HEK293 (cell line): Measurements from ENCODE around the gene TMEM170B.

Experiments
- CTCF ChIA-PET: fragments of 350-600 bp; formaldehyde crosslinking; extraction: SDS; loops from one replicate; lab custom pipeline; 2021; ENCODE audit warnings: antibody characterized with exemption; lab: Yijun Ruan, JAX
- POLR2A ChIA-PET: fragments of 300-600 bp; formaldehyde crosslinking; extraction: SDS; loops from one replicate; lab custom pipeline; 2020; ENCODE audit warnings: antibody characterized with exemption, inconsistent platforms; lab: Yijun Ruan, JAX
- H3K27ac ChIP-seq: fragments of 200-500 bp; sonication (Bioruptor generic); 2 replicates; pipeline ENCODE4 v1.5.1; 2014; ENCODE audit warnings: low read depth, low read length, control low read depth, inconsistent platforms; ENCODE audit errors: extremely low read depth
- H3K36me3 ChIP-seq, 2 experiments: fragments of 200-500 bp in 1 of 2; sonication (Bioruptor generic) in 1 of 2; 1 replicate in 1 of 2; 2 replicates in 1 of 2; pipeline ENCODE4 v1.5.1; 2014 to 2017; ENCODE audit warnings: inconsistent platforms in 2 of 2, low read length in 2 of 2; ENCODE audit not compliant: control insufficient read depth in 2 of 2, insufficient read depth in 1 of 2
- H3K4me1 ChIP-seq: fragments of 200-500 bp; sonication (Bioruptor generic); 2 replicates; pipeline ENCODE4 v1.5.1; 2014; ENCODE audit warnings: mild to moderate bottlenecking, low read length, inconsistent platforms; ENCODE audit not compliant: control insufficient read depth, insufficient read depth
- H3K4me3 ChIP-seq: 2 replicates; pipeline ENCODE4 v1.5.1; 2011; ENCODE audit warnings: low read depth, mild to moderate bottlenecking, control low read depth, low read length, moderate library complexity
- H3K9me3 ChIP-seq: fragments of 200-500 bp; sonication (Bioruptor generic); 2 replicates; pipeline ENCODE4 v1.5.1; 2014; ENCODE audit warnings: low read depth, low read length, inconsistent platforms; ENCODE audit not compliant: control insufficient read depth, insufficient read depth
- EGR2 ChIP-seq: fragments of 450-650 bp; formaldehyde crosslinking; IDR thresholded peaks from 2 replicates; pipeline ENCODE4 v1.5.1; 2016; ENCODE audit warnings: low read depth, missing biosample characterization, missing genetic modification characterization
- HOXD13 ChIP-seq: sonication (generic); formaldehyde crosslinking; IDR thresholded peaks from 2 replicates; pipeline ENCODE4 v1.8.0; 2022; ENCODE audit warnings: missing genetic modification reagents, borderline replicate concordance
- OSR2 ChIP-seq: fragments of 450-650 bp; formaldehyde crosslinking; IDR thresholded peaks from 2 replicates; pipeline ENCODE4 v1.5.1; 2016; ENCODE audit warnings: missing biosample characterization, missing genetic modification characterization
- SP2 ChIP-seq: fragments of 450-650 bp; formaldehyde crosslinking; IDR thresholded peaks from 2 replicates; pipeline ENCODE4 v1.5.1; 2016; ENCODE audit warnings: missing biosample characterization, missing genetic modification characterization
- SP3 ChIP-seq: fragments of 450-650 bp; formaldehyde crosslinking; IDR thresholded peaks from 2 replicates; pipeline ENCODE4 v1.5.1; 2016; ENCODE audit warnings: missing biosample characterization, missing genetic modification characterization
- WT1 ChIP-seq: fragments of 450-650 bp; formaldehyde crosslinking; IDR thresholded peaks from 2 replicates; pipeline ENCODE4 v1.5.1; 2016; ENCODE audit warnings: missing biosample characterization, missing genetic modification characterization
- ZNF112 ChIP-seq: fragments of 450-650 bp; formaldehyde crosslinking; IDR thresholded peaks from 2 replicates; pipeline ENCODE4 v1.5.0; 2017; ENCODE audit warnings: missing biosample characterization, missing genetic modification characterization
- ZNF157 ChIP-seq: fragments of 450-650 bp; formaldehyde crosslinking; IDR thresholded peaks from 2 replicates; pipeline ENCODE4 v1.5.1; 2016; ENCODE audit warnings: missing biosample characterization, missing genetic modification characterization
- ZNF184 ChIP-seq: fragments of 450-650 bp; IDR thresholded peaks from 2 replicates; pipeline ENCODE4 v1.5.1; 2018; ENCODE audit warnings: missing biosample characterization, mild to moderate bottlenecking, missing genetic modification characterization
- ZNF239 ChIP-seq: fragments of 450-650 bp; formaldehyde crosslinking; IDR thresholded peaks from 2 replicates; pipeline ENCODE4 v1.5.1; 2016; ENCODE audit warnings: missing biosample characterization, missing genetic modification characterization
- ZNF24 ChIP-seq: fragments of 450-650 bp; formaldehyde crosslinking; IDR thresholded peaks from 2 replicates; pipeline ENCODE4 v1.5.1; 2016; ENCODE audit warnings: missing biosample characterization, missing genetic modification characterization
- ZNF324 ChIP-seq: fragments of 450-650 bp; formaldehyde crosslinking; IDR thresholded peaks from 2 replicates; pipeline ENCODE4 v1.5.1; 2016; ENCODE audit warnings: missing biosample characterization, missing genetic modification characterization
- ZNF341 ChIP-seq: fragments of 450-650 bp; formaldehyde crosslinking; IDR thresholded peaks from 2 replicates; pipeline ENCODE4; 2016; ENCODE audit warnings: low read depth, missing biosample characterization, missing genetic modification characterization
- ZNF37A ChIP-seq: fragments of 450-650 bp; IDR thresholded peaks from 2 replicates; pipeline ENCODE4 v1.5.1; 2018; ENCODE audit warnings: missing biosample characterization, missing genetic modification characterization
- ZNF514 ChIP-seq: fragments of 450-650 bp; formaldehyde crosslinking; IDR thresholded peaks from 2 replicates; pipeline ENCODE4 v1.5.1; 2016; ENCODE audit warnings: missing biosample characterization, missing genetic modification characterization
- ZNF549 ChIP-seq: fragments of 450-650 bp; IDR thresholded peaks from 2 replicates; pipeline ENCODE4 v1.5.1; 2018; ENCODE audit warnings: missing biosample characterization, missing genetic modification characterization, mild to moderate bottlenecking, inconsistent platforms, moderate library complexity
- ZNF555 ChIP-seq: fragments of 450-650 bp; formaldehyde crosslinking; conservative IDR thresholded peaks from 2 replicates; pipeline ENCODE4 v1.5.1; 2017; ENCODE audit warnings: missing biosample characterization, mild to moderate bottlenecking, missing genetic modification characterization, inconsistent platforms
- ZNF626 ChIP-seq: fragments of 450-650 bp; sonication (Bioruptor Pico); formaldehyde crosslinking; IDR thresholded peaks from 2 replicates; pipeline ENCODE4 v1.5.1; 2018; ENCODE audit warnings: missing biosample characterization, missing genetic modification characterization, inconsistent platforms
- ZNF670 ChIP-seq: fragments of 450-650 bp; formaldehyde crosslinking; IDR thresholded peaks from 2 replicates; pipeline ENCODE4 v1.5.1; 2016; ENCODE audit warnings: missing biosample characterization, missing genetic modification characterization, low read depth
- ZNF677 ChIP-seq: fragments of 450-650 bp; IDR thresholded peaks from 2 replicates; pipeline ENCODE4 v1.5.0; 2018; ENCODE audit warnings: missing biosample characterization, mild to moderate bottlenecking, missing genetic modification characterization, moderate library complexity
- ZNF747 ChIP-seq: fragments of 450-650 bp; formaldehyde crosslinking; IDR thresholded peaks from 2 replicates; pipeline ENCODE4 v1.5.1; 2016; ENCODE audit warnings: missing biosample characterization, missing genetic modification characterization
- TF ChIP-seq, protein P1 (sequence below): fragments of 450-650 bp; formaldehyde crosslinking; IDR thresholded peaks from 2 replicates; pipeline ENCODE4 v1.5.1; 2016; ENCODE audit warnings: missing biosample characterization, missing genetic modification characterization
- TF ChIP-seq, protein P2 (sequence below): fragments of 450-650 bp; formaldehyde crosslinking; IDR thresholded peaks from 2 replicates; pipeline ENCODE4 v1.5.1; 2016; ENCODE audit warnings: missing biosample characterization, missing genetic modification characterization, low read depth
- TF ChIP-seq, protein P3 (sequence below): fragments of 450-650 bp; formaldehyde crosslinking; IDR thresholded peaks from 2 replicates; pipeline ENCODE4 v1.5.1; 2016; ENCODE audit warnings: missing biosample characterization, missing genetic modification characterization
- TF ChIP-seq, protein P4 (sequence below): IDR thresholded peaks from 2 replicates; pipeline ENCODE4 v1.6.1; 2011; ENCODE audit warnings: mild to moderate bottlenecking, low read depth, low read length, borderline replicate concordance
- TF ChIP-seq, protein P5 (sequence below): fragments of 450-650 bp; formaldehyde crosslinking; IDR thresholded peaks from 2 replicates; pipeline ENCODE4 v1.5.1; 2016; ENCODE audit warnings: missing biosample characterization, missing genetic modification characterization

Gene TMEM170B

DNA sequence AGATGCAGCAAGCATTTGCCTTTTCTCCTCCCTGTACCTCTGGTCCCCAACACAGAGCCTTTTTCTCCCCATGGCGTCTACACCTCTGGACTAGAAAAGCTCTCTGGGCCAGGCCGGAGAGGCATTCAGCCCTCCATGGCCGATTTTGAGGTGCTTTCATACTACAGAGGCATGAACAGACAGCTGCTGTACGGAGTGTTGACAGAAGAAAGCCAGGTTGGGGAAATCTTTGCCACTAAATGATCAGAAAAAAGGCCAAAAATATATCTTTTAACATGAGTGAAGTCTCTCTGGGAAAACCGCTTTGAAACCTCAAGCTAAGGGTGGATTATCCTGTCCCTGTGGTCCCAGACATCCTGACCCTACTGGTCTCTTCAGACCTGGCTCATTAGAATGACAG, 94.0 kb downstream of the TMEM170B start:
- H3K27ac ChIP-seq: no peak overlapping the region
- TF ChIP-seq ZNF549 (tag by site-specific recombination) (no peak), HOXD13 (CRISPR knock-in tag) (no peak), ZNF24 (tag by site-specific recombination) (no peak), ZNF112 (tag by site-specific recombination) (no peak), EGR2 (tag by site-specific recombination) (no peak), ZNF677 (no peak), ZNF239 (tag by site-specific recombination) (no peak), ZNF626 (no peak), SP3 (no peak), ZNF747 (no peak), ZNF555 (tag by site-specific recombination) (no peak), WT1 (tag by site-specific recombination) (no peak), ZNF324 (no peak), ZNF341 (no peak), ZNF670 (tag by site-specific recombination) (no peak)
- TF ChIP-seq, protein P1, sequence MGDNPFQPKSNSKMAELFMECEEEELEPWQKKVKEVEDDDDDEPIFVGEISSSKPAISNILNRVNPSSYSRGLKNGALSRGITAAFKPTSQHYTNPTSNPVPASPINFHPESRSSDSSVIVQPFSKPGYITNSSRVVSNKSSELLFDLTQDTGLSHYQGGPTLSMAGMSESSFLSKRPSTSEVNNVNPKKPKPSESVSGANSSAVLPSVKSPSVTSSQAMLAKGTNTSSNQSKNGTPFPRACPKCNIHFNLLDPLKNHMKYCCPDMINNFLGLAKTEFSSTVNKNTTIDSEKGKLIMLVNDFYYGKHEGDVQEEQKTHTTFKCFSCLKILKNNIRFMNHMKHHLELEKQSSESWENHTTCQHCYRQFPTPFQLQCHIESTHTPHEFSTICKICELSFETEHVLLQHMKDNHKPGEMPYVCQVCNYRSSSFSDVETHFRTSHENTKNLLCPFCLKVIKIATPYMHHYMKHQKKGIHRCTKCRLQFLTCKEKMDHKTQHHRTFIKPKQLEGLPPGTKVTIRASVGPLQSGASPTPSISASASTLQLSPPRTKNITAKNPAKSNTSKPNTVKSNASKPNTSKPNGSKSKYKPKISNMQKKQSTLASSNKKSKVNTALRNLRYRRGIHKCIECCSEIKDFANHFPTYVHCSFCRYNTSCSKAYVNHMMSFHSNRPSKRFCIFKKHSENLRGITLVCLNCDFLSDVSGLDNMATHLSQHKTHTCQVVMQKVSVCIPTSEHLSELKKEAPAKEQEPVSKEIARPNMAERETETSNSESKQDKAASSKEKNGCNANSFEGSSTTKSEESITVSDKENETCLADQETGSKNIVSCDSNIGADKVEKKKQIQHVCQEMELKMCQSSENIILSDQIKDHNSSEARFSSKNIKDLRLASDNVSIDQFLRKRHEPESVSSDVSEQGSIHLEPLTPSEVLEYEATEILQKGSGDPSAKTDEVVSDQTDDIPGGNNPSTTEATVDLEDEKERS (tag by site-specific recombination): no peak
- TF ChIP-seq, protein P2, sequence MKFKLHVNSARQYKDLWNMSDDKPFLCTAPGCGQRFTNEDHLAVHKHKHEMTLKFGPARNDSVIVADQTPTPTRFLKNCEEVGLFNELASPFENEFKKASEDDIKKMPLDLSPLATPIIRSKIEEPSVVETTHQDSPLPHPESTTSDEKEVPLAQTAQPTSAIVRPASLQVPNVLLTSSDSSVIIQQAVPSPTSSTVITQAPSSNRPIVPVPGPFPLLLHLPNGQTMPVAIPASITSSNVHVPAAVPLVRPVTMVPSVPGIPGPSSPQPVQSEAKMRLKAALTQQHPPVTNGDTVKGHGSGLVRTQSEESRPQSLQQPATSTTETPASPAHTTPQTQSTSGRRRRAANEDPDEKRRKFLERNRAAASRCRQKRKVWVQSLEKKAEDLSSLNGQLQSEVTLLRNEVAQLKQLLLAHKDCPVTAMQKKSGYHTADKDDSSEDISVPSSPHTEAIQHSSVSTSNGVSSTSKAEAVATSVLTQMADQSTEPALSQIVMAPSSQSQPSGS (tag by site-specific recombination): no peak
- TF ChIP-seq, protein P3, sequence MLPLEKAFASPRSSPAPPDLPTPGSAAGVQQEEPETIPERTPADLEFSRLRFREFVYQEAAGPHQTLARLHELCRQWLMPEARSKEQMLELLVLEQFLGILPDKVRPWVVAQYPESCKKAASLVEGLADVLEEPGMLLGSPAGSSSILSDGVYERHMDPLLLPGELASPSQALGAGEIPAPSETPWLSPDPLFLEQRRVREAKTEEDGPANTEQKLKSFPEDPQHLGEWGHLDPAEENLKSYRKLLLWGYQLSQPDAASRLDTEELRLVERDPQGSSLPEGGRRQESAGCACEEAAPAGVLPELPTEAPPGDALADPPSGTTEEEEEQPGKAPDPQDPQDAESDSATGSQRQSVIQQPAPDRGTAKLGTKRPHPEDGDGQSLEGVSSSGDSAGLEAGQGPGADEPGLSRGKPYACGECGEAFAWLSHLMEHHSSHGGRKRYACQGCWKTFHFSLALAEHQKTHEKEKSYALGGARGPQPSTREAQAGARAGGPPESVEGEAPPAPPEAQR (tag by site-specific recombination): no peak
- TF ChIP-seq, protein P4, sequence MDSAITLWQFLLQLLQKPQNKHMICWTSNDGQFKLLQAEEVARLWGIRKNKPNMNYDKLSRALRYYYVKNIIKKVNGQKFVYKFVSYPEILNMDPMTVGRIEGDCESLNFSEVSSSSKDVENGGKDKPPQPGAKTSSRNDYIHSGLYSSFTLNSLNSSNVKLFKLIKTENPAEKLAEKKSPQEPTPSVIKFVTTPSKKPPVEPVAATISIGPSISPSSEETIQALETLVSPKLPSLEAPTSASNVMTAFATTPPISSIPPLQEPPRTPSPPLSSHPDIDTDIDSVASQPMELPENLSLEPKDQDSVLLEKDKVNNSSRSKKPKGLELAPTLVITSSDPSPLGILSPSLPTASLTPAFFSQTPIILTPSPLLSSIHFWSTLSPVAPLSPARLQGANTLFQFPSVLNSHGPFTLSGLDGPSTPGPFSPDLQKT: no peak
- no peaks in the 10 kb centered on the region for H3K9me3 ChIP-seq
- no peaks in the 10 kb centered on the region for H3K4me1 ChIP-seq
- ChIA-PET CTCF (no interaction called here), POLR2A (no interaction called here)
- no peak overlapping the region for H3K4me3 ChIP-seq
- no peaks in the 10 kb centered on the region for H3K36me3 ChIP-seq

DNA sequence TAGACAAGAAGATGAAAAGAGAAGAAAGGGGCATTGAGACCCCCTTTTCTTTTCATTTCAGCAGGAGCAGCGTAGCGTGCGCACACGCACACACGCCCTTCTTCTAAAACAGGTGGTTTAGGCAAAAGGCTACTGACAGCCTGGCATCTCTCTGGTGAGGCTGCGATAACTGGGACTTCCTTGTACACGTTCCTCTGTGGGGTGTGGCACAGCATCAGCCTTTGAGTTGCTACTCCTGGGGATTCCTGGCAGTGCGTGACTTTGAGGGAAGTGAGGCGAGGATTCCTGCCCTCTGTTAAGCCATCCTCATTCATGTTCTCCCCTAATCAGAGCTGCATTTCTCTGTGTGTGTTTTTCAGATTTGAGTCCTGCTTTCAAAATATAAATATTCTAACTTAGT, 94.7 kb downstream of the TMEM170B start:
- H3K4me3 ChIP-seq: no peak overlapping the region
- ChIA-PET CTCF (interaction anchor here (0.7 to 1.7 kb wide), 3 partner anchors 20 to 606 kb away, joined by 3 read pairs; no protein-coding TSS in a partner anchor), POLR2A (no interaction called here)
- H3K9me3 ChIP-seq: no peaks in the 10 kb centered on the region
- no peak overlapping the region for H3K27ac ChIP-seq
- no peaks in the 10 kb centered on the region for H3K4me1 ChIP-seq
- no peaks in the 10 kb centered on the region for H3K36me3 ChIP-seq
- TF ChIP-seq, protein P5, sequence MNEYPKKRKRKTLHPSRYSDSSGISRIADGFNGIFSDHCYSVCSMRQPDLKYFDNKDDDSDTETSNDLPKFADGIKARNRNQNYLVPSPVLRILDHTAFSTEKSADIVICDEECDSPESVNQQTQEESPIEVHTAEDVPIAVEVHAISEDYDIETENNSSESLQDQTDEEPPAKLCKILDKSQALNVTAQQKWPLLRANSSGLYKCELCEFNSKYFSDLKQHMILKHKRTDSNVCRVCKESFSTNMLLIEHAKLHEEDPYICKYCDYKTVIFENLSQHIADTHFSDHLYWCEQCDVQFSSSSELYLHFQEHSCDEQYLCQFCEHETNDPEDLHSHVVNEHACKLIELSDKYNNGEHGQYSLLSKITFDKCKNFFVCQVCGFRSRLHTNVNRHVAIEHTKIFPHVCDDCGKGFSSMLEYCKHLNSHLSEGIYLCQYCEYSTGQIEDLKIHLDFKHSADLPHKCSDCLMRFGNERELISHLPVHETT (tag by site-specific recombination): no peak
- TF ChIP-seq OSR2 (tag by site-specific recombination) (no peak), ZNF514 (tag by site-specific recombination) (no peak), SP3 (no peak), ZNF184 (tag by site-specific recombination) (no peak), ZNF157 (tag by site-specific recombination) (no peak), ZNF37A (tag by site-specific recombination) (no peak), SP2 (tag by site-specific recombination) (no peak)
- TF ChIP-seq, protein P1 (tag by site-specific recombination): no peak
